Heart right ventricle (tissue), 16 donors: Measurements from ENCODE around the gene MVP. TPM values are rescaled to one million over a fixed set of nuclear protein-coding genes. Genes with fewer than 3 reads are reported as not detected.

Source experiments
- ATAC-seq, 8 donors: fragments of 200-7000 bp; cut with Tn5 transposase; one replicate each; pipeline ENCODE4 v1.9.1; 2020; ENCODE audit warnings: mild to moderate bottlenecking in 8 of 8, moderate library complexity in 8 of 8, moderate number of reproducible peaks in 1 of 8
- DNase-seq, 2 donors: peaks; one replicate each; pipeline ENCODE4 v3.0.0-alpha.2; 2020
- H3K27ac ChIP-seq, 10 donors: fragments of 200-600 bp; sonication (generic) in 2 of 10; one replicate each; pipeline versions ENCODE4 v1.5.0 to v1.8.0; 2020 to 2022; ENCODE audit warnings: mild to moderate bottlenecking in 3 of 10
- H3K27me3 ChIP-seq, 7 donors: fragments of 200-600 bp; one replicate each; pipeline ENCODE4 v1.8.0; 2021 to 2022; ENCODE audit warnings: mild to moderate bottlenecking in 2 of 7
- H3K36me3 ChIP-seq, 9 donors: fragments of 200-600 bp; sonication (generic) in 1 of 9; one replicate each; pipeline versions ENCODE4 v1.5.0 to v1.8.0; 2020 to 2022; ENCODE audit warnings: mild to moderate bottlenecking in 2 of 9
- H3K4me1 ChIP-seq, 9 donors: fragments of 200-600 bp; sonication (generic) in 1 of 9; one replicate each; pipeline versions ENCODE4 v1.5.0 to v1.8.0; 2020 to 2022; ENCODE audit warnings: mild to moderate bottlenecking in 4 of 9
- H3K4me3 ChIP-seq, 10 donors: fragments of 200-600 bp; sonication (generic) in 2 of 10; one replicate each; pipeline versions ENCODE4 v1.5.0 to v1.8.0; 2020 to 2022; ENCODE audit warnings: mild to moderate bottlenecking in 7 of 10, moderate library complexity in 2 of 10
- H3K9me3 ChIP-seq, 11 donors: fragments of 200-600 bp in 10 of 11; sonication (generic) in 2 of 11; one replicate each; pipeline versions ENCODE4 v1.5.0 to v1.8.0; 2013 to 2022; ENCODE audit warnings: mild to moderate bottlenecking in 2 of 11, control low read depth in 1 of 11, moderate library complexity in 1 of 11
- CTCF ChIP-seq, 9 donors: fragments of 200-600 bp; sonication (generic) in 2 of 9; IDR thresholded peaks; one replicate each; pipeline versions ENCODE4 v1.5.0 to v1.8.0; 2021 to 2022; ENCODE audit warnings: antibody characterized with exemption in 9 of 9, mild to moderate bottlenecking in 5 of 9, moderate library complexity in 1 of 9
- WGBS, 2 donors: extraction: QIAGEN DNeasy Blood & Tissue Kit; methylation state at CpG; one replicate each; pipeline ENCODE4 v1.1.7; 2013; ENCODE audit warnings: inconsistent platforms in 1 of 2; 5-methylcytosine and 5-hydroxymethylcytosine counted together
- intact Hi-C, 10 donors: fragments of 100-400 bp; cut with DNase I; formaldehyde crosslinking; loops; one replicate each; pipeline versions ENCODE4 v1.11.1 to v1.14.2; 2022
- polyA plus RNA-seq, 2 donors: library from polyadenylated mRNA; stranded (reverse); fragments of 200-250 nt; gene quantifications; one replicate each; pipeline ENCODE4 v1.2.3, GENCODE V29; 2013
- total RNA-seq, 10 donors: library from RNA; stranded (reverse); fragmentation: NEBNext Ultra II Directional in 3 of 10; extraction: Animal tissue kit (Norgen Biotek cat#: 25700) in 3 of 10; gene quantifications; one replicate each; pipeline versions ENCODE4 v1.2.1 to v1.2.4, GENCODE V29; 2021 to 2023
- donor health status: Arrhythmogenic right ventricular cardiomyopathy.
- donor health status: ischemic (EF 13 %, LVEDD 7.1; RV severe dilation, severe dysfunction).
- donor health status: healthy with polysubstance abuse.
- donor health status: DM: no; HTN: yes; CAD: no.
- donor health status: DM: no; HTN: no; CAD: no.
- donor health status: ischemic (EF 25% LVEDD 6.9; RV normal size, moderate dysfunction).
- donor health status: ischemic (EF 25% LVEDD 5.7; RV mildly dilated, moderate dysfunction).
- donor health status: healthy.
- donor health status: DM: yes; HTN: yes; CAD: no.
- donor health status: Ischemic cardiomyopathy.
- donor health status: ischemic (EF 35%, LVEDD 5.7; RV mildly dilated, moderate dysfunction).
- donor health status: nonischemic (EF 11% LVEDD 7.7; RV severe dilation, severe dysfunction).
- donor health status: DM: yes; HTN: yes; CAD: no.
- donor health status: PGD.
- donor health status: ischemic (EF 29% LVEDD 5.4; RV normal size, mild dysfunction).
- donor health status: nonischemic (EF 23%, LVEDD 6.1; RV moderate dilation, normal function).

MVP gene
- total and polyA plus RNA-seq, 12 donors: 24.5 to 122 (median 42.7) TPM

GRCh38 chr16:29843931-29844330 is 23.7 kb downstream of the MVP start:
- no peak overlapping the region for H3K27ac ChIP-seq
- TF ChIP-seq CTCF (IDR thresholded peaks at IDR 0.05): no peak
- ATAC-seq: no peak
- intact Hi-C loops: loop anchor here in 4 of 10 donors (10.0 kb wide), 2 partner anchors 139 to 149 kb away; no protein-coding TSS in a partner anchor
- no peaks in the 10 kb centered on the region for H3K9me3 ChIP-seq
- peaks cover 0 to 5% (median 0%) of the 10 kb centered on the region in 9 donors for H3K4me1 ChIP-seq
- no peaks in the 10 kb centered on the region for H3K27me3 ChIP-seq
- peaks cover 0 to 98% (median 40%) of the 10 kb centered on the region in 9 donors for H3K36me3 ChIP-seq
- WGBS, 2 donors: 95 to 98% methylated on average over 8 of the region's 8 CpGs
- DNase-seq: no peak
- H3K4me3 ChIP-seq: no peak overlapping the region

DNA sequence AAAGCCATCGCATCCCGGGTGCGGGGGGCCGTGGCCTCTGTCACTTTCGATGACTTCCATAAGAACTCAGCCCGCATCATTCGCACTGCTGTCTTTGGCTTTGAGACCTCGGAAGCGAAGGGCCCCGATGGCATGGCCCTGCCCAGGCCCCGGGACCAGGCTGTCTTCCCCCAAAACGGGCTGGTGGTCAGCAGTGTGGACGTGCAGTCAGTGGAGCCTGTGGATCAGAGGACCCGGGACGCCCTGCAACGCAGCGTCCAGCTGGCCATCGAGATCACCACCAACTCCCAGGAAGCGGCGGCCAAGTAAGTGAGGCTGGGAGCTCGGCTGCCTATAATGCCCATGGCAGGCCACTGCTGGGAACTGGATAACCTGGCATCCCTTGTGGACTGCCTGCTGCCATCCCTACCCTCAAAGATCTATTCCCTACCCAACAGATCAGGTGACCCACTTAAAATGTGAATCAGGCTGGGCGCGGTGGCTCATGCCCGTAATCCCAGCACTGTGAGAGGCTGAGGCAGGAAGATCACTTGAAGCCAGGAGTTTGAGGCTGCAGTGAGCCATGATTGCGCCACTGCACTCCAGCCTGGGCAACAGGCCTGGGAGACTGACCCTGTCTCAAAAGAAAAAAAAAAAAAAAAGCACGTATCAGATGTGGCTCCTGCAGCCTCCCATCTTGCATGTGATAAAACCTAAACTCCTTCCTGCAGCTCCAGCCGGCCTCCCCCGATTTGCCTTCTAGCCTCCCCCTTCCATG is 24.5 kb downstream of the MVP start:
- DNase-seq (no peak), ATAC-seq (peak in 1 of 8 donors; percentile 7)
- Histone ChIP-seq H3K27ac (peak overlapping the region in 2 of 10 donors; percentile 9 to 19), H3K27me3 (no peaks in the 10 kb centered on the region), H3K36me3 (peaks cover 0 to 90% (median 34%) of the 10 kb centered on the region in 9 donors), H3K4me1 (peaks cover 0 to 8% (median 0%) of the 10 kb centered on the region in 9 donors), H3K4me3 (no peak overlapping the region), H3K9me3 (no peaks in the 10 kb centered on the region)
- 91% methylated on average over 28 of the region's 28 CpGs for WGBS, 2 donors
- intact Hi-C loops: loop anchor here in 6 of 10 donors (5.0 to 10.0 kb wide), 4 partner anchors 32 to 150 kb away; partner anchors contain the start of gene PRRT2 (in 1 of the 6)
- TF ChIP-seq CTCF (IDR thresholded peaks at IDR 0.05): no peak

GRCh38 chr16:29845656-29846055 is 25.4 kb downstream of the MVP start:
- 94 to 95% methylated on average over 18 of the region's 18 CpGs for WGBS, 2 donors
- intact Hi-C loops: loop anchor here in 6 of 10 donors (5.0 to 10.0 kb wide), 4 partner anchors 33 to 151 kb away; partner anchors contain the start of gene PRRT2 (in 1 of the 6)
- ATAC-seq: no peak

More at GRCh38 chr16:29845656-29846055, 25.4 kb downstream of the MVP start:
- Histone ChIP-seq H3K4me1 (peaks cover 0 to 7% (median 0%) of the 10 kb centered on the region in 9 donors), H3K36me3 (peaks cover 0 to 81% (median 34%) of the 10 kb centered on the region in 9 donors), H3K27ac (peak overlapping the region in 1 of 10 donors; percentile 32), H3K27me3 (no peaks in the 10 kb centered on the region), H3K4me3 (no peak overlapping the region), H3K9me3 (no peaks in the 10 kb centered on the region)
- no peak for TF ChIP-seq CTCF (IDR thresholded peaks at IDR 0.05)
- DNase-seq: no peak
